H9 (cell line): ENCODE data around the gene SETD7. TPM values are rescaled to one million over a fixed set of nuclear protein-coding genes. Genes with fewer than 3 reads are reported as not detected.

Experiments
- DNase-seq: peaks from one replicate; pipeline ENCODE4 v3.0.0-alpha.2; 2017
- H2AFZ ChIP-seq: one replicate; pipeline ENCODE4 v1.6.1; 2013; ENCODE audit warnings: mild to moderate bottlenecking, low read length, control low read depth, moderate library complexity
- H2AK5ac ChIP-seq: 2 replicates; pipeline ENCODE4 v1.6.1; 2013; ENCODE audit warnings: low read length, control low read depth, mixed read lengths; ENCODE audit not compliant: insufficient read length
- H2BK120ac ChIP-seq: one replicate; pipeline ENCODE4 v1.6.1; 2013; ENCODE audit warnings: low read depth, mild to moderate bottlenecking, low read length, control low read depth, inconsistent platforms; ENCODE audit not compliant: poor library complexity, severe bottlenecking
- H2BK12ac ChIP-seq: 2 replicates; pipeline ENCODE4 v1.6.1; 2013; ENCODE audit warnings: low read length, control low read depth, mixed read lengths, low read depth; ENCODE audit not compliant: insufficient read length
- H2BK15ac ChIP-seq: 2 replicates; pipeline ENCODE4 v1.6.1; 2013; ENCODE audit warnings: low read depth, low read length, control low read depth
- H2BK20ac ChIP-seq: one replicate; pipeline ENCODE4 v1.6.1; 2013; ENCODE audit warnings: low read depth, mild to moderate bottlenecking, low read length, control low read depth, inconsistent platforms; ENCODE audit not compliant: poor library complexity, severe bottlenecking
- H2BK5ac ChIP-seq: 2 replicates; pipeline ENCODE4 v1.6.1; 2013; ENCODE audit warnings: low read length, control low read depth, mixed read lengths; ENCODE audit not compliant: insufficient read length
- H3K14ac ChIP-seq: 2 replicates; pipeline ENCODE4 v1.6.1; 2013; ENCODE audit warnings: low read length, control low read depth; ENCODE audit not compliant: insufficient read depth
- H3K18ac ChIP-seq: 2 replicates; pipeline ENCODE4 v1.6.1; 2013; ENCODE audit warnings: low read depth, mild to moderate bottlenecking, mixed read lengths, low read length, control low read depth; ENCODE audit not compliant: insufficient read length
- H3K23ac ChIP-seq: 2 replicates; pipeline ENCODE4 v1.6.1; 2013; ENCODE audit warnings: low read length, control low read depth, mixed read lengths, low read depth; ENCODE audit not compliant: insufficient read length
- H3K23me2 ChIP-seq: 2 replicates; pipeline ENCODE4 v1.6.1; 2013; ENCODE audit warnings: low read depth, mild to moderate bottlenecking, mixed read lengths, low read length, control low read depth; ENCODE audit not compliant: insufficient read length, poor library complexity, severe bottlenecking
- H3K27ac ChIP-seq: 2 replicates; pipeline ENCODE4 v1.5.1; 2013; ENCODE audit warnings: low read length, control low read depth, mixed read lengths, low read depth; ENCODE audit not compliant: insufficient read length
- H3K27me3 ChIP-seq: 2 replicates; pipeline ENCODE4 v1.6.1; 2013; ENCODE audit warnings: low read length, control low read depth, inconsistent platforms; ENCODE audit not compliant: insufficient read depth
- H3K4ac ChIP-seq: 2 replicates; pipeline ENCODE4 v1.6.1; 2013; ENCODE audit warnings: low read depth, mild to moderate bottlenecking, control low read depth, inconsistent platforms, low read length, moderate library complexity
- H3K4me1 ChIP-seq: 2 replicates; pipeline ENCODE4 v1.6.1; 2013; ENCODE audit warnings: low read length, control low read depth, inconsistent platforms; ENCODE audit not compliant: insufficient read depth
- H3K4me2 ChIP-seq: 2 replicates; pipeline ENCODE4 v1.6.1; 2013; ENCODE audit warnings: low read length, control low read depth, mixed read lengths; ENCODE audit not compliant: insufficient read length, insufficient read depth
- H3K56ac ChIP-seq: 2 replicates; pipeline ENCODE4 v1.6.1; 2013; ENCODE audit warnings: low read depth, mild to moderate bottlenecking, mixed read lengths, low read length, control low read depth; ENCODE audit not compliant: insufficient read length
- H3K79me1 ChIP-seq: 2 replicates; pipeline ENCODE4 v1.6.1; 2013; ENCODE audit warnings: low read depth, mild to moderate bottlenecking, moderate library complexity, low read length, control low read depth, inconsistent platforms; ENCODE audit not compliant: insufficient read depth, poor library complexity, severe bottlenecking
- H3K79me2 ChIP-seq: 2 replicates; pipeline ENCODE4 v1.6.1; 2013; ENCODE audit warnings: low read length, control low read depth, inconsistent platforms; ENCODE audit not compliant: insufficient read depth
- H3K9ac ChIP-seq: 2 replicates; pipeline ENCODE4 v1.6.1; 2013; ENCODE audit warnings: low read length, control low read depth, mixed read lengths; ENCODE audit not compliant: insufficient read length; ENCODE audit errors: extremely low read depth
- H3K9me3 ChIP-seq: one replicate; pipeline ENCODE4 v1.6.1; 2013; ENCODE audit warnings: low read depth, low read length, inconsistent platforms; ENCODE audit not compliant: control insufficient read depth
- H3T11ph ChIP-seq: one replicate; pipeline ENCODE4 v1.6.1; 2013; ENCODE audit warnings: mild to moderate bottlenecking, low read length, control low read depth, inconsistent platforms
- H4K20me1 ChIP-seq: one replicate; pipeline ENCODE4 v1.6.1; 2013; ENCODE audit not compliant: control insufficient read depth, insufficient read length, insufficient read depth
- H4K5ac ChIP-seq: 2 replicates; pipeline ENCODE4 v1.6.1; 2013; ENCODE audit warnings: low read depth, mild to moderate bottlenecking, mixed read lengths, low read length, control low read depth; ENCODE audit not compliant: insufficient read length
- H4K8ac ChIP-seq: replicated peaks from 2 replicates; pipeline ENCODE4 v1.6.1; 2013; ENCODE audit warnings: low read length, control low read depth, mixed read lengths, low read depth; ENCODE audit not compliant: insufficient read length
- H4K91ac ChIP-seq: 2 replicates; pipeline ENCODE4 v1.6.1; 2013; ENCODE audit warnings: low read depth, mild to moderate bottlenecking, moderate library complexity, mixed read lengths, low read length, control low read depth; ENCODE audit not compliant: insufficient read length
- H3K27ac Mint-ChIP-seq, 3 experiments: 2 replicates in 2 of 3; 3 replicates in 1 of 3; pipeline ENCODE4 v1.8.0; 2020 to 2021; ENCODE audit warnings: mixed read lengths in 3 of 3, mild to moderate bottlenecking in 1 of 3, moderate library complexity in 1 of 3
- H3K27me3 Mint-ChIP-seq: 2 replicates; pipeline ENCODE4 v1.8.0; 2021; ENCODE audit warnings: low read depth, mild to moderate bottlenecking, moderate library complexity, mixed read lengths
- H3K36me3 Mint-ChIP-seq, 3 experiments: 2 replicates in 2 of 3; 3 replicates in 1 of 3; pipeline ENCODE4 v1.8.0; 2020 to 2021; ENCODE audit warnings: low read depth in 3 of 3, mixed read lengths in 3 of 3; ENCODE audit not compliant: insufficient read depth in 1 of 3
- H3K4me1 Mint-ChIP-seq, 2 experiments: 2 replicates each; pipeline ENCODE4 v1.8.0; 2020; ENCODE audit warnings: mixed read lengths in 2 of 2
- H3K4me3 Mint-ChIP-seq, 2 experiments: 2 replicates in 1 of 2; 3 replicates in 1 of 2; pipeline ENCODE4 v1.8.0; 2020 to 2021; ENCODE audit warnings: mild to moderate bottlenecking in 2 of 2, mixed read lengths in 2 of 2, moderate library complexity in 1 of 2
- H3K9me3 Mint-ChIP-seq, 2 experiments: 2 replicates in 1 of 2; 3 replicates in 1 of 2; pipeline ENCODE4 v1.8.0; 2020; ENCODE audit warnings: mild to moderate bottlenecking in 2 of 2, mixed read lengths in 2 of 2, moderate library complexity in 1 of 2
- CTCF ChIP-seq: fragments of 200-600 bp; sonication (generic); conservative IDR thresholded peaks from 3 replicates; pipeline ENCODE4 v1.8.0; 2021; ENCODE audit warnings: antibody characterized with exemption, mild to moderate bottlenecking
- WGBS: extraction: QIAGEN DNeasy Blood & Tissue Kit; methylation state at CpG from one replicate; pipeline ENCODE4 v1.1.7; 2013; ENCODE audit warnings: missing lambda C conversion rate, low lambda C conversion rate, mixed read lengths; ENCODE audit not compliant: insufficient read length; ENCODE audit errors: extremely low coverage; 5-methylcytosine and 5-hydroxymethylcytosine counted together
- total RNA-seq: library from RNA; stranded (reverse); gene quantifications from 2 replicates; pipeline ENCODE4 v1.2.1, GENCODE V29; 2021

Gene SETD7
- total RNA-seq, 1 experiment from 2014 or later: 1.5 TPM

DNA sequence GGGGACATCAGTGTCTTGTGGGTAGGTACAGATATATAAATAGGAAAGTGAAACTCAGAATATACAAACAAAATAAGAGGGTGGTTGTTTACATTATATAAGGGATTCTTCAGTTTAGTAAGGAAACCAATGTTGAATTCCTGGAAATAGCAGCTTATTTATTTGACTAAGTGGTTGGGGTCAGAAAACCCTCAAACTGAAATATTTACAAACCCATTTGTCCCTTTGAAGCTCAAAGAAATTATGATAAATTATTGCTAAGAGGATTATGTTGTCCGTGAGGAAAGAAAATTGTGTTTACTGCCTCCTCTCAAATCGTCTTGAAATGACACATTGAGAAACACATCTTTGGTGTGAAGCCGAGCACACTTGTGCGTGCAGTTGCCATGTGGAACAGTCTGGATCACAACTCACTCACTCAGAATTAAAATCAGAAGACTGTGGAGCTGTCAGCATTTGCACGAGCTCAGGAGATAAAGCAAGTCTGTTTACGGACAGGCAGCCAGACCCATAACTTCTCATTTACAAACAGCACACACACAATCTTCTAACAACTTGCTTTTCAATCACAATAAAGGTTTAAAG, 46.8 kb upstream of the SETD7 start:
- H4K5ac ChIP-seq: no peak overlapping the region
- H3K23me2 ChIP-seq: no peaks in the 10 kb centered on the region
- H3K27ac ChIP-seq: no peak overlapping the region
- H2BK15ac ChIP-seq: no peak overlapping the region
- H2AK5ac ChIP-seq: no peak overlapping the region
- H4K91ac ChIP-seq: no peak overlapping the region
- no peak overlapping the region for H3K9ac ChIP-seq
- no peak overlapping the region for H2BK12ac ChIP-seq
- H2AFZ ChIP-seq: no peak overlapping the region
- no peak overlapping the region for H3K4me3 Mint-ChIP-seq
- no peak for DNase-seq
- no peak overlapping the region for H4K8ac ChIP-seq
- no peak overlapping the region for H3K18ac ChIP-seq
- H4K20me1 ChIP-seq: no peaks in the 10 kb centered on the region
- peaks cover 17 to 21% of the 10 kb centered on the region in 2 experiments for H3K4me1 Mint-ChIP-seq
- H3K4me1 ChIP-seq: no peaks in the 10 kb centered on the region
- no peak overlapping the region for H3K27ac Mint-ChIP-seq
- H3K4me2 ChIP-seq: no peak overlapping the region
- H3K4ac ChIP-seq: no peak overlapping the region
- no peak overlapping the region for H3K56ac ChIP-seq
- WGBS: no CpG with 5 or more reads among the region's 6 CpGs
- no peaks in the 10 kb centered on the region for H3K79me2 ChIP-seq
- H3K9me3 ChIP-seq: no peaks in the 10 kb centered on the region
- no peaks in the 10 kb centered on the region for H3K36me3 Mint-ChIP-seq
- H2BK5ac ChIP-seq: no peak overlapping the region
- H3K23ac ChIP-seq: no peak overlapping the region
- no peak overlapping the region for H3T11ph ChIP-seq
- no peaks in the 10 kb centered on the region for H3K27me3 ChIP-seq
- no peak overlapping the region for H2BK120ac ChIP-seq
- peaks cover 37% of the 10 kb centered on the region for H3K27me3 Mint-ChIP-seq
- H3K14ac ChIP-seq: no peak overlapping the region
- no peaks in the 10 kb centered on the region for H3K79me1 ChIP-seq
- peaks cover 0 to 2% of the 10 kb centered on the region in 2 experiments; a peak in 2 of 5 replicates for H3K9me3 Mint-ChIP-seq
- no peak for TF ChIP-seq CTCF
- H2BK20ac ChIP-seq: no peak overlapping the region
